RWPE1 (cell line): ENCODE measurements around the gene APLNR.

Experiments
- CTCF ChIA-PET: fragments of 350-600 bp; sonication (Branson Sonifier 250); formaldehyde crosslinking; extraction: SDS; loops from one replicate; lab custom pipeline; 2021; lab: Yijun Ruan, JAX
- POLR2A ChIA-PET: fragments of 400-600 bp; formaldehyde crosslinking; extraction: SDS; loops from one replicate; lab custom pipeline; 2020; ENCODE audit warnings: antibody characterized with exemption; ENCODE audit not compliant: low non-redundant PET; lab: Yijun Ruan, JAX
- DNase-seq: peaks from one replicate; pipeline ENCODE4 v3.0.0; 2012; ENCODE audit warnings: low spot score
- H3K27ac ChIP-seq: fragments of 450-650 bp; 2 replicates; pipeline ENCODE4 v1.5.1; 2017
- TF ChIP-seq, protein P1 (sequence below): fragments of 450-650 bp; conservative IDR thresholded peaks from 2 replicates; pipeline ENCODE4 v1.5.1; 2017; ENCODE audit warnings: low read depth, mild to moderate bottlenecking

Gene APLNR

GRCh38 chr11:57196596-57196995, 40.5 kb downstream of the APLNR start:
- ChIA-PET CTCF (no interaction called here), POLR2A (no interaction called here)
- TF ChIP-seq, protein P1, sequence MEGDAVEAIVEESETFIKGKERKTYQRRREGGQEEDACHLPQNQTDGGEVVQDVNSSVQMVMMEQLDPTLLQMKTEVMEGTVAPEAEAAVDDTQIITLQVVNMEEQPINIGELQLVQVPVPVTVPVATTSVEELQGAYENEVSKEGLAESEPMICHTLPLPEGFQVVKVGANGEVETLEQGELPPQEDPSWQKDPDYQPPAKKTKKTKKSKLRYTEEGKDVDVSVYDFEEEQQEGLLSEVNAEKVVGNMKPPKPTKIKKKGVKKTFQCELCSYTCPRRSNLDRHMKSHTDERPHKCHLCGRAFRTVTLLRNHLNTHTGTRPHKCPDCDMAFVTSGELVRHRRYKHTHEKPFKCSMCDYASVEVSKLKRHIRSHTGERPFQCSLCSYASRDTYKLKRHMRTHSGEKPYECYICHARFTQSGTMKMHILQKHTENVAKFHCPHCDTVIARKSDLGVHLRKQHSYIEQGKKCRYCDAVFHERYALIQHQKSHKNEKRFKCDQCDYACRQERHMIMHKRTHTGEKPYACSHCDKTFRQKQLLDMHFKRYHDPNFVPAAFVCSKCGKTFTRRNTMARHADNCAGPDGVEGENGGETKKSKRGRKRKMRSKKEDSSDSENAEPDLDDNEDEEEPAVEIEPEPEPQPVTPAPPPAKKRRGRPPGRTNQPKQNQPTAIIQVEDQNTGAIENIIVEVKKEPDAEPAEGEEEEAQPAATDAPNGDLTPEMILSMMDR = no peak
- no peak for DNase-seq
- H3K27ac ChIP-seq = no peak overlapping the region

GRCh38 chr11:57192316-57192715, 44.7 kb downstream of the APLNR start:
- TF ChIP-seq, protein P1 = no peak
- no peak for DNase-seq
- ChIA-PET POLR2A (no interaction called here), CTCF (interaction anchor here (0.5 kb wide), 1 partner anchor 157 kb away, joined by 3 read pairs; no protein-coding TSS in a partner anchor)
- no peak overlapping the region for H3K27ac ChIP-seq

GRCh38 chr11:57191311-57192219, 45.5 kb downstream of the APLNR start:
- TF ChIP-seq, protein P1 = no peak
- ChIA-PET CTCF (no interaction called here), POLR2A (no interaction called here)
- DNase-seq = no peak
- H3K27ac ChIP-seq = no peak overlapping the region

DNA sequence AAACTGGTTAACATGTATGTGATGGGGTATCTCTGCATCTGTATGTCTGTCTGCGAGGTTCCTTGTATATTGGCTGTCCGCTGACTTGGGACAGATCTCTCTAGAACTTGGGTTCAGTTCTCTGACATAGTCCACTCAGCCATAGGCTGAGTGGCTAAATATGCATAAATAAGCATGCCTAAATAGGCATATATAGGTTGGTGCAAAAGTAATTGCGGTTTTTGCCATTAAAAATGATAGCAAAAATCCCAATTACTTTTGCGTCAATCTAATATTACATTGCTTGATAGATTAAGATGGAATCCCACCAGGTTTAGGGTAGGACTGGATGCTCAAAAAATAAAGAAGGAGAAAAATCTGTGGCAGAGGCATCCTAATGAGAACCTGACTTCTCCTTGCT, 46.5 kb downstream of the APLNR start:
- no peak for DNase-seq
- CTCF ChIA-PET = no interaction called here
- H3K27ac ChIP-seq = no peak overlapping the region
- POLR2A ChIA-PET = no interaction called here
- TF ChIP-seq, protein P1 = no peak
